ENCODE results near the gene CHI3L2.

GRCh38 chr1:111289371-111289770 is 61.9 kb downstream of the CHI3L2 start:
- no peak for TF ChIP-seq FOXM1 (IDR thresholded peaks at IDR 0.05; ENCODE audit: borderline replicate concordance)
- TF ChIP-seq L3MBTL2 (conservative IDR thresholded peaks at IDR 0.05): no peak
- no peak for TF ChIP-seq SP1 (IDR thresholded peaks at IDR 0.05)
- TF ChIP-seq ZNF384 (IDR thresholded peaks at IDR 0.05): no peak
- TF ChIP-seq FOXK2 (IDR thresholded peaks at IDR 0.05): no peak
- no peak for TF ChIP-seq ELF4 (IDR thresholded peaks at IDR 0.05)
